Mesodermal cell (in vitro differentiated cells): ENCODE data around the gene ASB1.
A peak's percentile ranks its signal among the peaks of the same experiment; 100 is the strongest.

ENCODE experiments used
- H3K27ac ChIP-seq: 2 replicates; pipeline ENCODE4 v1.7.0; 2013; ENCODE audit warnings: mild to moderate bottlenecking, low read depth, low read length, moderate library complexity; ENCODE audit not compliant: severe bottlenecking
- H3K36me3 ChIP-seq: 2 replicates; pipeline ENCODE4 v1.7.1; 2013; ENCODE audit warnings: mild to moderate bottlenecking, low read length, moderate library complexity; ENCODE audit not compliant: control insufficient read depth, insufficient read depth
- H3K4me1 ChIP-seq: one replicate; pipeline ENCODE4 v1.7.1; 2013; ENCODE audit warnings: mild to moderate bottlenecking, low read length; ENCODE audit not compliant: insufficient read depth, control insufficient read depth, poor library complexity, severe bottlenecking
- H3K4me3 ChIP-seq: 2 replicates; pipeline ENCODE4 v1.7.0; 2013; ENCODE audit warnings: low read length, control low read depth, mild to moderate bottlenecking; ENCODE audit not compliant: insufficient read depth, poor library complexity, severe bottlenecking; ENCODE audit errors: extremely low read depth
- H3K9me3 ChIP-seq: 2 replicates; pipeline ENCODE4 v1.7.1; 2013; ENCODE audit warnings: mild to moderate bottlenecking, low read length, moderate library complexity; ENCODE audit not compliant: control insufficient read depth
- WGBS, 2 experiments: methylation state at CpG; one replicate each; pipeline ENCODE4 v1.1.5; 2013; ENCODE audit warnings: missing lambda C conversion rate in 2 of 2; ENCODE audit not compliant: insufficient coverage in 2 of 2; 5-methylcytosine and 5-hydroxymethylcytosine counted together

The ASB1 gene

DNA sequence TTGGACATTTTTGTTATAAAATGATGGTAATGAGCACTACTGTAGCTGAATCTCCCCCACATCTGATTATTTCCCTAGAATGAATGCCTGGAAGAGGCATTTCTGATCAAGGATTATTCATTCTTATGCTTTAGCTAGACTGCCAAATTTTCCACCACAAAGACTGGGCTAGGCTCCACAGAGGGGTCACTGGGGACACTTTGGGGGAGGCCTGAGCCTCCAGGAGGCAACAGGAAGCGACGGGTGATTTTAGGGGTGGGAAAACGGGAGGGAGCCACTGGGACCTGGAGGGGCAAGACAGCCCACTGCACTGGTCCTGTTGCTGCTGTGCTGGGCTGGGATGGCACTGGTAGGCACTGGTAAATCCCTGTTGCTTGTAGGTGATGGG is 2.4 kb upstream of the ASB1 start:
- 100% methylated on average over 3 of the region's 3 CpGs; no CpG with 5 or more reads in 1 of the 2 experiments for WGBS, 2 experiments
- Histone ChIP-seq H3K9me3 (no peaks in the 10 kb centered on the region), H3K4me1 (peaks cover 26% of the 10 kb centered on the region), H3K27ac (no peak overlapping the region), H3K4me3 (no peak overlapping the region), H3K36me3 (peaks cover 8% of the 10 kb centered on the region)

GRCh38 chr2:238425505-238425978 is 1.2 kb upstream of the ASB1 start:
- Histone ChIP-seq H3K4me1 (peaks cover 21% of the 10 kb centered on the region), H3K9me3 (peaks cover 8% of the 10 kb centered on the region), H3K36me3 (peaks cover 20% of the 10 kb centered on the region), H3K27ac (peak overlapping the region; percentile 90), H3K4me3 (peak overlapping the region; percentile 93)
- WGBS, 2 experiments = 87 to 90% methylated on average over 16 of the region's 16 CpGs

DNA sequence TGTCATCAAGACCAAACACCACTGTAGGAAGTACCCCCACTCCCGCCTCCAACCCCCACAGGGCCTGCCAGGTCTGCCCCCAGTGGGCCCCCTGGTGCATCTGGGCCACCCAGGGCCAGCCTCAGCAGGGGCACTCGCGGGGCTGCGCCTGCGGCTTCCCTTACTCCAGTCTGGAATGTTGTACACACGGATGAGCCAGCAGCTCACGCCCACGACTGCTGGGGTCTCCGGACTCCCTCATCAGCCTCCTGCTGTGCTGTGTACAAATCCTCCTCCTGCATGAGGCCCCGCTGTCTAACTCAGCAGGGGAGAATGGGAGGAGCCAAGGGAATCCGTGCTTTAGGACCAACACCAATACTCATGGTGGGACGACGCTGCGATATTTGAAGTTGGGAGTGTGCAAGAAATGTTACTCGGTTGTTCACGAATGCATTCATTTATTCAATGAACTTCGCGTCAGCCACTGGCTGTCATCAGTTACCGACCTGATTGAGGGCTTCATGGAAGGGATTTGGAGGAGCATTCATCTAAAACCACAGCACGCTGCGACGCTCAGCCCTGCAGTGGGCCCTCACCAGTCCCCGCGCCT is 654 bp upstream of the ASB1 start:
- 0 to 4% methylated on average over 17 to 20 of the region's 24 CpGs for WGBS, 2 experiments
- Histone ChIP-seq H3K9me3 (peaks cover 10% of the 10 kb centered on the region), H3K36me3 (peaks cover 24% of the 10 kb centered on the region)

GRCh38 chr2:238427435-238428162 is 872 bp downstream of the ASB1 start:
- 8 to 11% methylated on average over 9 to 17 of the region's 20 CpGs for WGBS, 2 experiments
- Histone ChIP-seq H3K27ac (peak overlapping the region; percentile 90), H3K9me3 (peaks cover 10% of the 10 kb centered on the region), H3K4me1 (peaks cover 12% of the 10 kb centered on the region), H3K4me3 (peak overlapping the region; percentile 93), H3K36me3 (peaks cover 32% of the 10 kb centered on the region)

More for the DNA sequence above, 654 bp upstream of the ASB1 start:
- H3K4me3 ChIP-seq = peak overlapping the region; percentile 93
- peaks cover 16% of the 10 kb centered on the region for H3K4me1 ChIP-seq
- peak overlapping the region; percentile 90 for H3K27ac ChIP-seq

DNA sequence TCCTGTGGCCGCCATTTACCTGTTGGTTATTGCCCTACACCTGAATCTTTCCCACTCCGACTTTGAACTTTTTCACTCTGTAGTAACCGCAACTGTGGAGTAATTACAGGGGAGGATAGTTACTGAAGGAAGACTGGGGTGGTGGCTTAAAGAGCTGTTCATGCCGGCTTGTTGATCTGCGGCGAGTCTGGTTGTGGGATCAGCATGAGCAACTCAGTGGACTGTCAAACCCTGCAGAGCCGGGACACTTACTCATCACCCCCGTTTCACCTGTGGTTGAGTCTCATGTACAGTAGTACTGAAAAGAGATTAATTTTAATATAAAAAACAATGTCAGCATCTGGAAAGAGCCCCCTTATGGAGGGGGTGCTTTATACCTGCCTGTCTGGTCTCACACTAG is 2.1 kb downstream of the ASB1 start:
- H3K9me3 ChIP-seq = peaks cover 10% of the 10 kb centered on the region
- no peak overlapping the region for H3K27ac ChIP-seq
- H3K4me1 ChIP-seq = peaks cover 7% of the 10 kb centered on the region
- 95 to 100% methylated on average over 2 to 4 of the region's 8 CpGs for WGBS, 2 experiments
- H3K36me3 ChIP-seq = peaks cover 44% of the 10 kb centered on the region
- no peak overlapping the region for H3K4me3 ChIP-seq

DNA sequence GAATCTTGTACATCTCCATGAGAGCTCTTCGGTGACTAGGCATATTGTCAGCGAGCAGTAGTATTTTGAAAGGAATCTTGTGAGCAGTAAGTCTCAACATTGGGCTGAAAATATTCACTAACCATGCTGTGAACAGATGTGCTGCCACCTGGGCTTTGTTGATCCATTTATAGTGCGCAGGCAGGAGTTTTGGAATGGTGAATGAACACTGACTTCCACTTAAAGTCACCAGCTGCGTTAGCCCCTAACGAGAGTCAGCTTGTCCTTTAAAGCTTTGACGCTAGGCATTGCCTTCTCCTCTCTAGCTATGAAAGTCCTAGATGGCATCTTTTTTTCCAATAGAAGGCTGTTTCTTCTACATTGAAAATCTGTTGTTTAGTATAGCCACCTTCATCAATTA is 4.1 kb downstream of the ASB1 start:
- Histone ChIP-seq H3K4me3 (no peak overlapping the region), H3K27ac (no peak overlapping the region), H3K4me1 (peaks cover 2% of the 10 kb centered on the region), H3K36me3 (peaks cover 63% of the 10 kb centered on the region), H3K9me3 (peaks cover 10% of the 10 kb centered on the region)
- WGBS, 2 experiments = 96 to 99% methylated on average over 6 of the region's 6 CpGs

DNA sequence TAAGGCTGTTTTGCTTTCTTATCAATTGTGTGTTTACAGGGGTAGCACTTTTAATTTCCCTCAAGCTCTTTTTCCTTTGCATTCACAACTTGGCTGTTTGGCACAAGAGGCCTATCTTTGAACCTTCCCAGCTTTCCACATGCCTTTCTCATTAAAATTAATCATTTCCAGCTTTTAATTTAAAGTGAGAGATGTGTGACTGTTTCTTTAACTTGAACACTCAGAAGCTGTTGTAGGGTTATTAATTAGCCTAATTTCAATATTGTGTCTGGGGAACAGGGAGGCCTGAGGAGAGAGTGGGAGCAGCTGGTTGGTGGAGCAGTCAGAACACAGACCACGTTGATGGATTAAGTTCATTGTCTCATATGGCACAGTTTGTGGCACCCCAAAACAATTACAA is 4.7 kb downstream of the ASB1 start:
- Histone ChIP-seq H3K27ac (no peak overlapping the region), H3K4me3 (no peak overlapping the region), H3K36me3 (peaks cover 68% of the 10 kb centered on the region), H3K4me1 (no peaks in the 10 kb centered on the region), H3K9me3 (peaks cover 10% of the 10 kb centered on the region)
- WGBS, 2 experiments = no CpG with 5 or more reads among the region's 1 CpG

GRCh38 chr2:238433300-238433915 is 6.7 kb downstream of the ASB1 start:
- Histone ChIP-seq H3K4me3 (no peak overlapping the region), H3K36me3 (peaks cover 87% of the 10 kb centered on the region), H3K4me1 (no peaks in the 10 kb centered on the region), H3K9me3 (peaks cover 10% of the 10 kb centered on the region), H3K27ac (peak overlapping the region; percentile 10)
- WGBS, 2 experiments = 93 to 97% methylated on average over 10 to 14 of the region's 14 CpGs

GRCh38 chr2:238433941-238434845 is 7.5 kb downstream of the ASB1 start:
- H3K4me1 ChIP-seq = no peaks in the 10 kb centered on the region
- peaks cover 88% of the 10 kb centered on the region for H3K36me3 ChIP-seq
- no peak overlapping the region for H3K27ac ChIP-seq
- 92 to 97% methylated on average over 11 to 13 of the region's 13 CpGs for WGBS, 2 experiments
- no peak overlapping the region for H3K4me3 ChIP-seq
- peaks cover 10% of the 10 kb centered on the region for H3K9me3 ChIP-seq
